OCI-M2 (cell line): ENCODE results near the gene C12orf57.

Experiments used
- DNase-seq: peaks from one replicate; lab custom pipeline; 2025; ENCODE audit not compliant: unreplicated experiment; lab: John Stamatoyannopoulos, UW

Gene C12orf57

DNA sequence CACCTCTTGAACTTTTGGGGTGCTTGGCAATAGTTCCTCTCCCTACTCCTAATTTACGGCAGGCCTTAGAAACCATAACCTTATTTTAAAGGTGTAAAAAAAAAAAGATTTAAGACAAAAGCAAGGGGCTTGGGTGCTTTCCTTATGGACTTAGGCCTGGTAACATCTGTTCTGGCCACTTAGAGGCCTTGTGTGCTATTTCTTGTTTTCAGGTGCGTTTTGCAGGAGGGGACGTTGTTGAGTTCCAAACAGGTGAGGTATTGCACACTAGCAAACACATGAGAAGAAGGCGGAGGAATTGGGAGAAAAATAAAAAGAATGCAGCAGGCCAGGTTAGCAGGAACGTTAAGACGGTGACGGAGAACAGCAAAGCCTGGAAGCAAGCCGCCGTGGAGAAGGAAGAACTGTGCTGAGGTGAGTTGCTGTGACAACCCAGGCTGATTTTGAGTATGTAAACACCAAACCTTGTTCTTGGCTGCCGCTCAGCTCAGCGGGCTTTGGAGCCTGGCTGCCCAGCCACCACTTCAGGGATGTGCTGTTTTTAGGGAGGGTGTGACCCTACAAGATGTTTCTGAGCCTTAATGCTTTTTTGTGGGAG is 44.2 kb downstream of the C12orf57 start:
- DNase-seq: no peak
